ENCODE data around the gene PTPRS. TPM values are rescaled to one million over a fixed set of nuclear protein-coding genes. Genes with fewer than 3 reads are reported as not detected.

Gene PTPRS
- total and polyA plus RNA-seq, 9 of the 15 experiments (the other 6 are each of a cell fraction or from before 2014, with no cell fraction given) = 1.1 to 49.4 (median 14.1) TPM

DNA sequence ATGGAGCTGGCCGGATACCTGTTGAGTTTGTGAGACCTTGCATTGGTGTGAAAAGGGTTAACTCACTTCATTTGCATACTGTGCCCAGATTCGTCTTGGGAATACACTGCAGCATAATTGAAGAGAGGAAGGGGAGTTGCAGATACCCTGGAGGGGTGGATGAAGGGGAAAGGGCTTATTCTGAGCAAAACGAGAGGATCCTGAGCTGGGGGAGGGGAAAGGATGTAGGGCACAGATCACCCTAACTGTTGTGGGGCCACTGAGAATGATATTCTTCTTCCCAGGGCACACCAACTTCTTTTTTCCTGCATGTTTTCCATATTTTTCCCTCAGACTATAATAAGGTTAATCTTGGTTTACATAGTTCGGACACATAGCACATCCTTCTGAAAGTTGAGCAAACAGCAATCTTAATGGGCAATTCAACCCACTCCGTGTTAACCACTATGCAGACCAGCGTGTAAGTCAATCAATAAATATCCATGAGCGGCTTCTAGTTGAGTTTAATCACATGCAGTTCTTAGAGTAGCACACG lies 11.7 kb upstream of the PTPRS start (continued):
- TF ChIP-seq ARID1B (IDR thresholded peaks at IDR 0.05) (no peak), SUPT5H (IDR thresholded peaks at IDR 0.05) (peak; percentile 72), KAT7 (CRISPR knock-in tag; IDR thresholded peaks at IDR 0.05; ENCODE audit: borderline replicate concordance) (no peak), SETDB1 (IDR thresholded peaks at IDR 0.05; ENCODE audit: low read length) (no peak), RBFOX2 (IDR thresholded peaks at IDR 0.05; ENCODE audit: low read depth, low read length) (peak; percentile 70), OTX1 (CRISPR knock-in tag; IDR thresholded peaks at IDR 0.05) (no peak), ZNF316 (IDR thresholded peaks at IDR 0.05) (peak; percentile 26; the same call in 1 of the 2 replicates), ETS2 (tag; IDR thresholded peaks at IDR 0.05; ENCODE audit: borderline replicate concordance, poor library complexity, severe bottlenecking) (no peak), POLR2AphosphoS5 (IDR thresholded peaks at IDR 0.05; ENCODE audit: control insufficient read depth, insufficient read depth, low read depth, low read length) (peak; percentile 99), SIN3A (IDR thresholded peaks at IDR 0.05; ENCODE audit: borderline replicate concordance in 2 of 2, control insufficient read depth in 1 of 2, low read depth in 2 of 2, low read length in 2 of 2) (0 out of 4 replicates have a peak, but pooled peaks of 1 of the 2 experiments have one; percentile 49), GABPB1 (CRISPR knock-in tag; IDR thresholded peaks at IDR 0.05) (no peak), ZNF668 (CRISPR knock-in tag; IDR thresholded peaks at IDR 0.05) (no peak), BCOR (IDR thresholded peaks at IDR 0.05) (no peak), SOX6 (IDR thresholded peaks at IDR 0.05) (no peak), TEAD4 (IDR thresholded peaks at IDR 0.05; ENCODE audit: low read length) (peak; percentile 76), TEAD4 (CRISPR knock-in tag; IDR thresholded peaks at IDR 0.05; ENCODE audit: borderline replicate concordance) (no peak), GTF2E2 (tag; IDR thresholded peaks at IDR 0.05) (peak; percentile 71; the same call in 1 of the 2 replicates), GTF2A2 (tag; IDR thresholded peaks at IDR 0.05) (peak; percentile 94), ZNF3 (CRISPR knock-in tag; IDR thresholded peaks at IDR 0.05) (no peak), ZBTB1 (CRISPR knock-in tag; IDR thresholded peaks at IDR 0.05; ENCODE audit: borderline replicate concordance, low read depth) (no peak)
- TF ChIP-seq, protein P1, sequence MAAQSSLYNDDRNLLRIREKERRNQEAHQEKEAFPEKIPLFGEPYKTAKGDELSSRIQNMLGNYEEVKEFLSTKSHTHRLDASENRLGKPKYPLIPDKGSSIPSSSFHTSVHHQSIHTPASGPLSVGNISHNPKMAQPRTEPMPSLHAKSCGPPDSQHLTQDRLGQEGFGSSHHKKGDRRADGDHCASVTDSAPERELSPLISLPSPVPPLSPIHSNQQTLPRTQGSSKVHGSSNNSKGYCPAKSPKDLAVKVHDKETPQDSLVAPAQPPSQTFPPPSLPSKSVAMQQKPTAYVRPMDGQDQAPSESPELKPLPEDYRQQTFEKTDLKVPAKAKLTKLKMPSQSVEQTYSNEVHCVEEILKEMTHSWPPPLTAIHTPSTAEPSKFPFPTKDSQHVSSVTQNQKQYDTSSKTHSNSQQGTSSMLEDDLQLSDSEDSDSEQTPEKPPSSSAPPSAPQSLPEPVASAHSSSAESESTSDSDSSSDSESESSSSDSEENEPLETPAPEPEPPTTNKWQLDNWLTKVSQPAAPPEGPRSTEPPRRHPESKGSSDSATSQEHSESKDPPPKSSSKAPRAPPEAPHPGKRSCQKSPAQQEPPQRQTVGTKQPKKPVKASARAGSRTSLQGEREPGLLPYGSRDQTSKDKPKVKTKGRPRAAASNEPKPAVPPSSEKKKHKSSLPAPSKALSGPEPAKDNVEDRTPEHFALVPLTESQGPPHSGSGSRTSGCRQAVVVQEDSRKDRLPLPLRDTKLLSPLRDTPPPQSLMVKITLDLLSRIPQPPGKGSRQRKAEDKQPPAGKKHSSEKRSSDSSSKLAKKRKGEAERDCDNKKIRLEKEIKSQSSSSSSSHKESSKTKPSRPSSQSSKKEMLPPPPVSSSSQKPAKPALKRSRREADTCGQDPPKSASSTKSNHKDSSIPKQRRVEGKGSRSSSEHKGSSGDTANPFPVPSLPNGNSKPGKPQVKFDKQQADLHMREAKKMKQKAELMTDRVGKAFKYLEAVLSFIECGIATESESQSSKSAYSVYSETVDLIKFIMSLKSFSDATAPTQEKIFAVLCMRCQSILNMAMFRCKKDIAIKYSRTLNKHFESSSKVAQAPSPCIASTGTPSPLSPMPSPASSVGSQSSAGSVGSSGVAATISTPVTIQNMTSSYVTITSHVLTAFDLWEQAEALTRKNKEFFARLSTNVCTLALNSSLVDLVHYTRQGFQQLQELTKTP (IDR thresholded peaks at IDR 0.05; ENCODE audit: low read depth in 1 of 2, partially characterized antibody in 2 of 2) = peak in 1 of 2 experiments; percentile 55
- TF ChIP-seq, protein P2, sequence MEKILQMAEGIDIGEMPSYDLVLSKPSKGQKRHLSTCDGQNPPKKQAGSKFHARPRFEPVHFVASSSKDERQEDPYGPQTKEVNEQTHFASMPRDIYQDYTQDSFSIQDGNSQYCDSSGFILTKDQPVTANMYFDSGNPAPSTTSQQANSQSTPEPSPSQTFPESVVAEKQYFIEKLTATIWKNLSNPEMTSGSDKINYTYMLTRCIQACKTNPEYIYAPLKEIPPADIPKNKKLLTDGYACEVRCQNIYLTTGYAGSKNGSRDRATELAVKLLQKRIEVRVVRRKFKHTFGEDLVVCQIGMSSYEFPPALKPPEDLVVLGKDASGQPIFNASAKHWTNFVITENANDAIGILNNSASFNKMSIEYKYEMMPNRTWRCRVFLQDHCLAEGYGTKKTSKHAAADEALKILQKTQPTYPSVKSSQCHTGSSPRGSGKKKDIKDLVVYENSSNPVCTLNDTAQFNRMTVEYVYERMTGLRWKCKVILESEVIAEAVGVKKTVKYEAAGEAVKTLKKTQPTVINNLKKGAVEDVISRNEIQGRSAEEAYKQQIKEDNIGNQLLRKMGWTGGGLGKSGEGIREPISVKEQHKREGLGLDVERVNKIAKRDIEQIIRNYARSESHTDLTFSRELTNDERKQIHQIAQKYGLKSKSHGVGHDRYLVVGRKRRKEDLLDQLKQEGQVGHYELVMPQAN (IDR thresholded peaks at IDR 0.05; ENCODE audit: borderline replicate concordance) = no peak
- TF ChIP-seq, protein P3, sequence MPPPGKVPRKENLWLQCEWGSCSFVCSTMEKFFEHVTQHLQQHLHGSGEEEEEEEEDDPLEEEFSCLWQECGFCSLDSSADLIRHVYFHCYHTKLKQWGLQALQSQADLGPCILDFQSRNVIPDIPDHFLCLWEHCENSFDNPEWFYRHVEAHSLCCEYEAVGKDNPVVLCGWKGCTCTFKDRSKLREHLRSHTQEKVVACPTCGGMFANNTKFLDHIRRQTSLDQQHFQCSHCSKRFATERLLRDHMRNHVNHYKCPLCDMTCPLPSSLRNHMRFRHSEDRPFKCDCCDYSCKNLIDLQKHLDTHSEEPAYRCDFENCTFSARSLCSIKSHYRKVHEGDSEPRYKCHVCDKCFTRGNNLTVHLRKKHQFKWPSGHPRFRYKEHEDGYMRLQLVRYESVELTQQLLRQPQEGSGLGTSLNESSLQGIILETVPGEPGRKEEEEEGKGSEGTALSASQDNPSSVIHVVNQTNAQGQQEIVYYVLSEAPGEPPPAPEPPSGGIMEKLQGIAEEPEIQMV (tag; conservative IDR thresholded peaks at IDR 0.05; ENCODE audit: low read depth) = no peak

Measured in K562 (cell line).